Measurements from ENCODE around the gene KLHL41. TPM values are rescaled to one million over a fixed set of nuclear protein-coding genes. Genes with fewer than 3 reads are reported as not detected.

KLHL41 gene
- total and polyA plus RNA-seq, 10 of the 15 experiments (the other 5 are each of a cell fraction or from before 2014, with no cell fraction given), result 0.03 to 0.38 (median 0.10) TPM; not detected in 3

DNA sequence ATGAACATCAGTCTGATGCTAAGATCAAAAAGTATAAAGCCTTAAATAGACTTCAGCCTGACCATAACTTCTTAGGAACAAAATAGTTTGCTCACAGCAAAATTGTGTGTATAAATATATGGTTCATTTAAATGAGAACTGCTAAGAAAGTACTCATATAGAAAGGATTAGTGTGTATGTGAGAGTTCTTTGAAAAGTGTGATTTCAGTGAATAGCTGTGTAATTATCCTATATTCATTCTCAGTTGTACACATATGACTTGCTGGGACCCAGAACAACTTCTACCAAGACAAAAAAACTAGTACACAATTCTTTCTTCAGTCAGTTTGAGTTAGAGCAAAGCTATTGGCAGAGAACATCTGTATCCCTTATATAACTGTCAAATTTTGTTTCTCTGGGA is 23.0 kb upstream of the KLHL41 start:
- no peaks in the 10 kb centered on the region; the same call in 2 of the 3 replicates for H3K9me3 ChIP-seq (replicated peaks; ENCODE audit: control insufficient read depth, insufficient read depth, low read length)
- ATAC-seq (no peak), FAIRE-seq (no peak), DNase-seq (ENCODE audit: low read depth, low spot score) (no peak)
- H3K9ac ChIP-seq (ENCODE audit: control insufficient read depth, insufficient read depth, low read length), result no peak overlapping the region
- no peaks in the 10 kb centered on the region for H3K4me1 ChIP-seq (ENCODE audit: control insufficient read depth, insufficient read depth, low read length)
- no peaks in the 10 kb centered on the region for H4K20me1 ChIP-seq (ENCODE audit: control insufficient read depth, insufficient read depth)
- intact Hi-C loops (cut with micrococcal nuclease; ENCODE audit: unreplicated experiment) (no loop called here), in situ Hi-C loops (cut with MboI) (no loop called here)
- ChIA-PET RAD21 (ENCODE audit: unreplicated experiment) (no interaction called here), POLR2A (no interaction called here), CTCF (interaction anchor here (0.8 kb wide), 1 partner anchor 341 kb away, joined by 3 read pairs; the partner anchor contains the start of gene UBR3), SMC1A (ENCODE audit: uncharacterized antibody, unreplicated experiment) (no interaction called here)
- H2AFZ ChIP-seq (ENCODE audit: control insufficient read depth, low read depth, low read length), result no peak overlapping the region
- no peak overlapping the region for H3K4me2 ChIP-seq (ENCODE audit: control insufficient read depth, insufficient read depth)
- H3K36me3 ChIP-seq (ENCODE audit: control insufficient read depth in 2 of 2, insufficient read depth in 2 of 2, low read length in 1 of 2), result no peaks in the 10 kb centered on the region
- H3K27me3 ChIP-seq (replicated peaks in 1 of 2; ENCODE audit: control insufficient read depth in 2 of 2, insufficient read depth in 2 of 2, low read length in 1 of 2), result no peaks in the 10 kb centered on the region
- no peak overlapping the region for H3K27ac ChIP-seq (ENCODE audit: control insufficient read depth, insufficient read depth)
- H3K4me3 ChIP-seq, result no peak overlapping the region
- BruUV-seq (replicated peaks), result no TSS peak
- H3K79me2 ChIP-seq (ENCODE audit: control insufficient read depth, insufficient read depth, low read length), result no peaks in the 10 kb centered on the region
- TF ChIP-seq ZBED1 (IDR thresholded peaks at IDR 0.05; ENCODE audit: borderline replicate concordance) (no peak), TBL1XR1 (IDR thresholded peaks at IDR 0.05; ENCODE audit: low read depth, low read length) (no peak), SPI1 (IDR thresholded peaks at IDR 0.05; ENCODE audit: borderline replicate concordance, insufficient read depth, low read depth, low read length) (no peak), DPF2 (IDR thresholded peaks at IDR 0.05) (no peak), ZNF217 (IDR thresholded peaks at IDR 0.05) (no peak), NRF1 (conservative IDR thresholded peaks at IDR 0.05; ENCODE audit: low read depth, low read length) (no peak), RBBP5 (conservative IDR thresholded peaks at IDR 0.05) (no peak), NBN (IDR thresholded peaks at IDR 0.05) (no peak), MYC (IDR thresholded peaks at IDR 0.05; ENCODE audit: insufficient read depth, insufficient read length, insufficient replicate concordance, low read length, severe bottlenecking) (no peak), SRF (IDR thresholded peaks at IDR 0.05; ENCODE audit: low read depth in 2 of 2, low read length in 2 of 2) (no peak), JUNB (IDR thresholded peaks at IDR 0.05) (no peak), RAD21 (IDR thresholded peaks at IDR 0.05; ENCODE audit: insufficient read depth, low read depth, low read length) (no peak)
- TF ChIP-seq, protein P1, sequence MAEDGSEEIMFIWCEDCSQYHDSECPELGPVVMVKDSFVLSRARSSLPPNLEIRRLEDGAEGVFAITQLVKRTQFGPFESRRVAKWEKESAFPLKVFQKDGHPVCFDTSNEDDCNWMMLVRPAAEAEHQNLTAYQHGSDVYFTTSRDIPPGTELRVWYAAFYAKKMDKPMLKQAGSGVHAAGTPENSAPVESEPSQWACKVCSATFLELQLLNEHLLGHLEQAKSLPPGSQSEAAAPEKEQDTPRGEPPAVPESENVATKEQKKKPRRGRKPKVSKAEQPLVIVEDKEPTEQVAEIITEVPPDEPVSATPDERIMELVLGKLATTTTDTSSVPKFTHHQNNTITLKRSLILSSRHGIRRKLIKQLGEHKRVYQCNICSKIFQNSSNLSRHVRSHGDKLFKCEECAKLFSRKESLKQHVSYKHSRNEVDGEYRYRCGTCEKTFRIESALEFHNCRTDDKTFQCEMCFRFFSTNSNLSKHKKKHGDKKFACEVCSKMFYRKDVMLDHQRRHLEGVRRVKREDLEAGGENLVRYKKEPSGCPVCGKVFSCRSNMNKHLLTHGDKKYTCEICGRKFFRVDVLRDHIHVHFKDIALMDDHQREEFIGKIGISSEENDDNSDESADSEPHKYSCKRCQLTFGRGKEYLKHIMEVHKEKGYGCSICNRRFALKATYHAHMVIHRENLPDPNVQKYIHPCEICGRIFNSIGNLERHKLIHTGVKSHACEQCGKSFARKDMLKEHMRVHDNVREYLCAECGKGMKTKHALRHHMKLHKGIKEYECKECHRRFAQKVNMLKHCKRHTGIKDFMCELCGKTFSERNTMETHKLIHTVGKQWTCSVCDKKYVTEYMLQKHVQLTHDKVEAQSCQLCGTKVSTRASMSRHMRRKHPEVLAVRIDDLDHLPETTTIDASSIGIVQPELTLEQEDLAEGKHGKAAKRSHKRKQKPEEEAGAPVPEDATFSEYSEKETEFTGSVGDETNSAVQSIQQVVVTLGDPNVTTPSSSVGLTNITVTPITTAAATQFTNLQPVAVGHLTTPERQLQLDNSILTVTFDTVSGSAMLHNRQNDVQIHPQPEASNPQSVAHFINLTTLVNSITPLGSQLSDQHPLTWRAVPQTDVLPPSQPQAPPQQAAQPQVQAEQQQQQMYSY (CRISPR knock-in tag; IDR thresholded peaks at IDR 0.05), result no peak
- TF ChIP-seq, protein P2, sequence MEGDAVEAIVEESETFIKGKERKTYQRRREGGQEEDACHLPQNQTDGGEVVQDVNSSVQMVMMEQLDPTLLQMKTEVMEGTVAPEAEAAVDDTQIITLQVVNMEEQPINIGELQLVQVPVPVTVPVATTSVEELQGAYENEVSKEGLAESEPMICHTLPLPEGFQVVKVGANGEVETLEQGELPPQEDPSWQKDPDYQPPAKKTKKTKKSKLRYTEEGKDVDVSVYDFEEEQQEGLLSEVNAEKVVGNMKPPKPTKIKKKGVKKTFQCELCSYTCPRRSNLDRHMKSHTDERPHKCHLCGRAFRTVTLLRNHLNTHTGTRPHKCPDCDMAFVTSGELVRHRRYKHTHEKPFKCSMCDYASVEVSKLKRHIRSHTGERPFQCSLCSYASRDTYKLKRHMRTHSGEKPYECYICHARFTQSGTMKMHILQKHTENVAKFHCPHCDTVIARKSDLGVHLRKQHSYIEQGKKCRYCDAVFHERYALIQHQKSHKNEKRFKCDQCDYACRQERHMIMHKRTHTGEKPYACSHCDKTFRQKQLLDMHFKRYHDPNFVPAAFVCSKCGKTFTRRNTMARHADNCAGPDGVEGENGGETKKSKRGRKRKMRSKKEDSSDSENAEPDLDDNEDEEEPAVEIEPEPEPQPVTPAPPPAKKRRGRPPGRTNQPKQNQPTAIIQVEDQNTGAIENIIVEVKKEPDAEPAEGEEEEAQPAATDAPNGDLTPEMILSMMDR (IDR thresholded peaks at IDR 0.05 in 2 of 3, conservative IDR thresholded peaks at IDR 0.05 in 1 of 3; ENCODE audit: control insufficient read depth in 2 of 3, extremely low read depth in 1 of 3, insufficient read depth in 1 of 3, low read depth in 3 of 3, low read length in 3 of 3), result no peak
- TF ChIP-seq, protein P3, sequence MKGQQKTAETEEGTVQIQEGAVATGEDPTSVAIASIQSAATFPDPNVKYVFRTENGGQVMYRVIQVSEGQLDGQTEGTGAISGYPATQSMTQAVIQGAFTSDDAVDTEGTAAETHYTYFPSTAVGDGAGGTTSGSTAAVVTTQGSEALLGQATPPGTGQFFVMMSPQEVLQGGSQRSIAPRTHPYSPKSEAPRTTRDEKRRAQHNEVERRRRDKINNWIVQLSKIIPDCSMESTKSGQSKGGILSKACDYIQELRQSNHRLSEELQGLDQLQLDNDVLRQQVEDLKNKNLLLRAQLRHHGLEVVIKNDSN (IDR thresholded peaks at IDR 0.05; ENCODE audit: borderline replicate concordance, extremely low read length, insufficient read depth, low read depth, low read length), result no peak

Data from GM12878 (cell line).